ENCODE data around the gene EOMES. TPM values are rescaled to one million over a fixed set of nuclear protein-coding genes. Genes with fewer than 3 reads are reported as not detected.
A peak's percentile ranks its signal among the peaks of the same experiment; 100 is the strongest.
"Not testable (repeated sequence)": the region's sequence is repeated elsewhere in the genome, so short reads cannot be mapped to it uniquely, and the experiment has no call there.

EOMES gene
- 10 to 100 TPM in 1 of 2 experiments, 1 to 10 TPM in 1; 7.3 to 12.5 TPM for total RNA-seq

- Mint-ChIP-seq H3K4me3 (peak within 1 kb of the TSS; percentile 81), H3K36me3 (peaks cover 10% of the 10 kb centered on the region), H3K27ac (peak within 1 kb of the TSS; percentile 84), H3K9me3 (ENCODE audit: low read depth) (no peaks in the 10 kb centered on the region), H3K27me3 (peaks cover 48% of the 10 kb centered on the region), H3K4me1 (peaks cover 42% of the 10 kb centered on the region)
- ATAC-seq: peak; percentile 74
- CTCF ChIA-PET: interaction anchor here (0.5 to 9.6 kb wide), 33 partner anchors 10 to 627 kb away, joined by 3 to 82 read pairs (median 4); partner anchors contain the start of genes AZI2, SLC4A7 and ZCWPW2
- peak; percentile 86 for DNase-seq
Observed at GRCh38 chr3:27721717-27722564, at the start of gene EOMES. Gene EOMES, minus strand, starts transcription at chr3:27722323. Its CDS starts 29 bp downstream, at chr3:27722294.

- H3K36me3 Mint-ChIP-seq; CTCF ChIA-PET; H3K4me1 Mint-ChIP-seq; DNase-seq; H3K27ac Mint-ChIP-seq; ATAC-seq; H3K9me3 Mint-ChIP-seq (ENCODE audit: low read depth); H3K27me3 Mint-ChIP-seq; H3K4me3 Mint-ChIP-seq: not testable (repeated sequence)
Observed at GRCh38 chr3:27770384-27770783, 48.3 kb upstream of the EOMES start.

DNA sequence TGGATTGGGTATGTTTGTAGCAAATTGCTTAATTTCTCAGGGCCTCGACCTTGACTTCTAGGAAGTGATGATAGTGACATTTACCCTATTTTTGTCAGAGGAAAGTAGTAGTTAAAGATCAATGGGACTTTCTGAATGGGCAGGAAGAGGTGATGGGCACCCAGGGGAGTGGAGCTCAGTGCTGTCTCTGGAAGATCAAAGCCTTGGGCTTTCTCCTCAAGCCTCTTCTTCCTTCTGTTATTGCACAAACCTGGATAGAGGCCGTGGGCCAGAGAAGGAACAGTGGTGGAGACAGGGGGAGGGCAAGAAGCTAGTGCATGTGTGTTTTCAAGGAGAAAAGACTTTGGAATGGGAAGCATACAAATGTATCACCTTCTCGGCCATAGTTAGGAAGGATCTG is 44.9 kb upstream of the EOMES start:
- Mint-ChIP-seq H3K4me1 (peaks cover 2% of the 10 kb centered on the region), H3K27me3 (no peaks in the 10 kb centered on the region), H3K4me3 (no peak overlapping the region), H3K9me3 (ENCODE audit: low read depth) (no peaks in the 10 kb centered on the region), H3K36me3 (no peaks in the 10 kb centered on the region), H3K27ac (no peak overlapping the region)
- DNase-seq: no peak
- CTCF ChIA-PET: interaction anchor here (0.7 kb wide), 1 partner anchor 289 kb away, joined by 3 read pairs; no protein-coding TSS in a partner anchor
- ATAC-seq: no peak

DNA sequence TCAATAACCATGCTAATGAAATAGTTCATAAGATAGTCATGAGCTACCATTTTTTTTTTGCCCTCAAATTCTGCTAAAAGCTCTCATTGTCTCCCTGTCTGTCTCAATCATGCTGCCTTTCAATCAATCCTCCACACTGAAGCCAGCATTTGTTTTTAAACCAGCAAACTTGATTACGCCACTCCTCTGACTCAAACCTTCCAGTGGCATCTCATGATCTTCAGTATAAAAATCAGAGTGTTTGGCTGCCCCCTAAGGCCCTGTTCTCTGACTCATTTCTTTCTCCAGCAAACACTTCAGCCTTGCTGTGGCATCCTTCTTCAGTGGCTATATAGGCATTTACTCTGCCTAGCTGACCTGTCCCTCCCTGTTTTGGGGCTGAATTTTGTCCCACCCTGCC is 36.0 kb upstream of the EOMES start:
- DNase-seq: peak; percentile 42
- Mint-ChIP-seq H3K4me1 (peaks cover 10% of the 10 kb centered on the region), H3K4me3 (no peak overlapping the region), H3K27me3 (no peaks in the 10 kb centered on the region), H3K9me3 (ENCODE audit: low read depth) (peaks cover under 1% of the 10 kb centered on the region), H3K27ac (no peak overlapping the region), H3K36me3 (peaks cover 5% of the 10 kb centered on the region)
- peak; percentile 47 for ATAC-seq
- CTCF ChIA-PET: no interaction called here

GRCh38 chr3:27756877-27757276 is 34.8 kb upstream of the EOMES start:
- no peak for DNase-seq
- CTCF ChIA-PET: interaction anchor here (1.0 to 1.4 kb wide), 3 partner anchors 12 to 45 kb away, joined by 3 to 4 read pairs (median 3); partner anchors contain the start of gene EOMES
- H3K27ac Mint-ChIP-seq: no peak overlapping the region
- peaks cover 18% of the 10 kb centered on the region for H3K4me1 Mint-ChIP-seq
- no peak for ATAC-seq
- no peaks in the 10 kb centered on the region for H3K27me3 Mint-ChIP-seq
- peaks cover 12% of the 10 kb centered on the region for H3K36me3 Mint-ChIP-seq
- no peak overlapping the region for H3K4me3 Mint-ChIP-seq
- peaks cover 4% of the 10 kb centered on the region for H3K9me3 Mint-ChIP-seq (ENCODE audit: low read depth)

DNA sequence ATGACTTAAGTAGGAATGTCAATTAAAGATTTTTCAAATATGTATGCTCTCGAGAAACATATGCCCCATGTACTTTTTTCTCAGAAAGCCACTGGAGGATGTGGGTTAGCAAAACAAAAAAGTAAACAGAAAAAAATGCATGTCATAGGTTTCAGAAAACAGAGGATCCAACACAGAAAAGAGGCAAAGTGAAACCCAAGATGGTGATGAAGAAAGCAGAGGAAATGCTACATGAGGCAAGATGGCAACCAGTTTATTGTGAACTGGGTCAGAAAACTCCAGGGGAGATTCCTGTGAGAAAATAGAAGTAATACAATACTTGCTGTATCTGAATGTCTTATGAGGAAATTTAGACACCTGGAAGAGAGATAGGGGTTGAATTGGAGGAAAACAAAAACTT is 30.8 kb upstream of the EOMES start:
- ATAC-seq: peak; percentile 57

DNA sequence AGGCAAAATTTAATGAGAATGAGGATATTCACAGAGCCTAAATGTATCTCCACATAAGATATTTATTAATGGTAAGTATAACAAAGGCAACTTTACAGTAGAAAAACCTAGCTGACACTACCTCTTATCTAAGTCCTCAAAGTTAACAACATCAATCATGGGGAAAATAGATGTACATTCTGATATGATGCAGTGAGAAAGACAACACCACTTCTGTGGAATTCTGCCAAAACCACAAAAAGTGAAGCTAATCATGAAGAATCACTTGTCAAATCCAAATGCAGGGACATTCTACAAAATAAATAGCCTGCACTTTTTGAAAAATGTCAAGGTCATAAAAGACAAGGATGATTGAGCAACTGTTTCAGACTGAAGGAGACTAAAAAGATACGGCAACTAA is 27.5 kb upstream of the EOMES start:
- peaks cover 14% of the 10 kb centered on the region for H3K4me1 Mint-ChIP-seq
- ATAC-seq: no peak
- H3K36me3 Mint-ChIP-seq: peaks cover 19% of the 10 kb centered on the region
- H3K27ac Mint-ChIP-seq: no peak overlapping the region
- no peaks in the 10 kb centered on the region for H3K27me3 Mint-ChIP-seq
- H3K4me3 Mint-ChIP-seq: no peak overlapping the region
- DNase-seq: no peak
- CTCF ChIA-PET: no interaction called here
- H3K9me3 Mint-ChIP-seq (ENCODE audit: low read depth): peaks cover 11% of the 10 kb centered on the region

More for the DNA sequence above, 30.8 kb upstream of the EOMES start:
- peaks cover 18% of the 10 kb centered on the region for H3K36me3 Mint-ChIP-seq
- peak overlapping the region; percentile 90 for H3K27ac Mint-ChIP-seq
- no peaks in the 10 kb centered on the region for H3K27me3 Mint-ChIP-seq
- peaks cover 20% of the 10 kb centered on the region for H3K4me1 Mint-ChIP-seq
- CTCF ChIA-PET: interaction anchor here (0.7 kb wide), 1 partner anchor 13 kb away, joined by 3 read pairs; no protein-coding TSS in a partner anchor
- DNase-seq: no peak
- no peak overlapping the region for H3K4me3 Mint-ChIP-seq
- peaks cover 11% of the 10 kb centered on the region for H3K9me3 Mint-ChIP-seq (ENCODE audit: low read depth)

GRCh38 chr3:27746838-27747237 is 24.7 kb upstream of the EOMES start:
- Mint-ChIP-seq H3K9me3 (ENCODE audit: low read depth) (peaks cover 12% of the 10 kb centered on the region), H3K36me3 (peaks cover 12% of the 10 kb centered on the region), H3K27ac (no peak overlapping the region), H3K27me3 (no peaks in the 10 kb centered on the region), H3K4me1 (peaks cover 2% of the 10 kb centered on the region), H3K4me3 (no peak overlapping the region)
- ATAC-seq: no peak
- DNase-seq: no peak
- CTCF ChIA-PET: interaction anchor here (2.3 kb wide), 1 partner anchor 35 kb away, joined by 9 read pairs; no protein-coding TSS in a partner anchor

GRCh38 chr3:27740854-27741253 is 18.7 kb upstream of the EOMES start:
- no peak for DNase-seq
- peaks cover 4% of the 10 kb centered on the region for H3K27me3 Mint-ChIP-seq
- H3K27ac Mint-ChIP-seq: no peak overlapping the region
- no peak for ATAC-seq
- H3K4me1 Mint-ChIP-seq: no peaks in the 10 kb centered on the region
- CTCF ChIA-PET: interaction anchor here (0.7 kb wide), 1 partner anchor 268 kb away, joined by 3 read pairs; no protein-coding TSS in a partner anchor
- H3K9me3 Mint-ChIP-seq (ENCODE audit: low read depth): peaks cover 8% of the 10 kb centered on the region
- H3K4me3 Mint-ChIP-seq: no peak overlapping the region
- H3K36me3 Mint-ChIP-seq: peaks cover 6% of the 10 kb centered on the region

DNA sequence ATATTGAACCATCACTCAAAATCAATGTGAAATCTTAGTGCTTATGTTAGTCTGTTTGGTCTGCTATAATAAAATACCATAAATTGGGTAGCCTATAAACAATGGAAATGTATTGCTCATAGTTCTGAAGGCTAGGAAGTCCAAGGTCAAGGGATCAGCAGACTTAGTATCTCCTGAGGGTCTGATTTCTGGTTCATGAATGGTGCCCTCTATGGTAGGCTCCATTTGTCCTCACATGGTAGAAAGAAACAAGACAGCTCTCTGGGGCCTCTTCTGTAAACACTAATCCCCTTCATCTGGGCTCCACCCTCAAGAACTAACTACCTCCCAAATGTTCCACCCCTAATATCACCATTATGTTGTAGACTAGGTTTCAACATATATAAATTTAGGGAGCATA is 15.0 kb upstream of the EOMES start:
- CTCF ChIA-PET: interaction anchor here (1.0 kb wide), 2 partner anchors 14 to 15 kb away, joined by 3 to 4 read pairs; partner anchors contain the start of gene EOMES
- Mint-ChIP-seq H3K4me3 (no peak overlapping the region), H3K4me1 (no peaks in the 10 kb centered on the region), H3K27me3 (peaks cover 12% of the 10 kb centered on the region), H3K9me3 (ENCODE audit: low read depth) (peaks cover 2% of the 10 kb centered on the region), H3K36me3 (no peaks in the 10 kb centered on the region), H3K27ac (no peak overlapping the region)
- DNase-seq (no peak), ATAC-seq (no peak)

DNA sequence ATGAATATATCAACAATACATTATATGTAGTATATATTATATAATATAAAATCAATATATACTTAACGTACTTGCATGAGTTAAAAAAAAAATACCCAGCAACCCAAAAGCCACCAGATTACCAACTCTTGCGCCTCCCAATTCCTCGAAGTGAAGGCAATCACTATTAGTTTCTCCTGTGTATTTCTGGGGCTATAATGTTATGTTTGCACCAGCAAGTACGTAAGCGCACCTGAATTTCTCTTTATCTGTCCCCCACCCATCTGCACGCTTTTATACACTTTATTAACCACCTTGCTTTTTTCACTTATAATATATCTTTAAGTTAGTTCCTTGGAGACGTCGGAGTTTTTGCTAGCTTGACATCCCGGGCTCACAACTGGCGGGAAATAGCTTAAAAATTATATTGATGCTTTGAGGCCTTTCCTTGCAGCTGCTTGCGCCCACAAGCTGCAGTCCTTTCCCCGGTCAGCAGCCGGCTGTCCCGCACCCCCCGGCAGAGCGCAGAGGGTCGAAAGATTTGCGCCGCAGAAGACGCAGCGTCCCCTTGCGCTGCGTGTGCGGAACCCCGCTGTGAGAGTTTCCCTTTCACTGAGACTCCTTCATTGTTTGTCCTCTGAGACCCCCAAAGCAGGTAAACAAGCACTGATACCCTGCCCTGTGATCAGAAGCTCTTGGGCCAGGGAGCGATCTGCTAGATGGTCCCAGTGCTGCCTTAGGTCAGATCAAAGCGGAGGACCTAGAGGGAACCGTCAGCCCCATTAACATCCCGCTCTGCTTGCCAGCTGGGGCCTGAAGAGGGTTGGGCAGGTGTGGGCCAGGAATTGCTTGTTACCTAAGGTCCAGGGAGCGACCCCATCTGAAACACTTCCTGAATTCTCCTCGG is 8.9 kb upstream of the EOMES start:
- peaks cover 68% of the 10 kb centered on the region for H3K27me3 Mint-ChIP-seq
- ATAC-seq (no peak), DNase-seq (no peak)
- H3K27ac Mint-ChIP-seq: no peak overlapping the region
- H3K4me1 Mint-ChIP-seq: peaks cover 28% of the 10 kb centered on the region
- H3K36me3 Mint-ChIP-seq: peaks cover 3% of the 10 kb centered on the region
- H3K4me3 Mint-ChIP-seq: peak overlapping the region; percentile 59
- CTCF ChIA-PET: interaction anchor here (2.6 kb wide), 1 partner anchor 9 kb away, joined by 16 read pairs; the partner anchor contains the start of gene EOMES
- no peaks in the 10 kb centered on the region for H3K9me3 Mint-ChIP-seq (ENCODE audit: low read depth)

DNA sequence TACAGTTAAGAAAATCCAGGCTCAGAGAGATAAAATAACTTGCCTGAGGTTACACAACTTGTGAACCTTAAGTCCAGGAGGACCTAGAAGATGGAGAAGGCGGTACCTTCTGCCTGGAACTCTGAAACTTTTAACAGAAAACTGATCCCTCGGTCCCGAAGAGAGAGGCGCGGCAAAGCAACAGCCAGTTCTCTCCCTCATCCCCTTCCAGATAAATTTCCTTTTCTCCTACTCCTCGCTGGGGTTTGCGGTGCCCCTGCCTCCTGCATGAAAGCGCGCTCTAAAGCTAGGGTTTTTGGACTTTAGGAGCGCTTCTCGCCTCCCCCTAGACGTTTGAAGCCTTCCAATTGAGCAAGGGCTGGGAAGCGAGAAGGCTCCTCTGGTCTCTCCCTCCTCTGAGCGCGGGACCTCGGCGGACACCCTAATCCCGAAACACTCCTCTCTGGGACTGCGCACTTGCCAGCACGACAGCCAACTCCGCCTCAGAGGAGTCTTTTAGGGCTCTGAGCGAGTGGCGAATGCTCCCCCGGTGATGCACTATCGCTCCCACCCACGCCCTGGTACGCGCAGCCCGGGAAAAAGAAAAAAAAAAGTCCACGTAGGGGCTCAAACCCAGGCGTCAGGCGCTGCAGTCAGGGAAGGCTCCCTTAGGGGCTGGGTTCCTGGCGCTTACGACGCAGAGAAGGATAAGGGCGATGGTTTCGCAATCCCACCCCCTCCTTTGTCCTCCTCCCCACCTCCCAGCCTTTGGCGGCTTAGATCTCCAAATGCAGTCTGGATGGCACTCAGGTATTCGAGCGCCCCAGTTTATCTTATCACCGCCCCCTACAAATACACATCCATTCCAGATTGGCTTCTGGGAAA is 7.9 kb upstream of the EOMES start:
- CTCF ChIA-PET: no interaction called here
- H3K27me3 Mint-ChIP-seq: peaks cover 75% of the 10 kb centered on the region
- peaks cover 28% of the 10 kb centered on the region for H3K4me1 Mint-ChIP-seq
- no peak overlapping the region for H3K27ac Mint-ChIP-seq
- DNase-seq (no peak), ATAC-seq (no peak)
- H3K4me3 Mint-ChIP-seq: peak overlapping the region; percentile 59
- no peaks in the 10 kb centered on the region for H3K9me3 Mint-ChIP-seq (ENCODE audit: low read depth)
- peaks cover 3% of the 10 kb centered on the region for H3K36me3 Mint-ChIP-seq
